Activated T-helper 1 cell treated with Interleukin-2 at 50 U/mL for 16 hours (primary cell): ENCODE results near the gene SLC38A8.

Experiments used
- DNase-seq: peaks from one replicate; pipeline ENCODE4 v3.0.0-alpha.2; 2020; ENCODE audit warnings: low read depth

SLC38A8 gene

DNA sequence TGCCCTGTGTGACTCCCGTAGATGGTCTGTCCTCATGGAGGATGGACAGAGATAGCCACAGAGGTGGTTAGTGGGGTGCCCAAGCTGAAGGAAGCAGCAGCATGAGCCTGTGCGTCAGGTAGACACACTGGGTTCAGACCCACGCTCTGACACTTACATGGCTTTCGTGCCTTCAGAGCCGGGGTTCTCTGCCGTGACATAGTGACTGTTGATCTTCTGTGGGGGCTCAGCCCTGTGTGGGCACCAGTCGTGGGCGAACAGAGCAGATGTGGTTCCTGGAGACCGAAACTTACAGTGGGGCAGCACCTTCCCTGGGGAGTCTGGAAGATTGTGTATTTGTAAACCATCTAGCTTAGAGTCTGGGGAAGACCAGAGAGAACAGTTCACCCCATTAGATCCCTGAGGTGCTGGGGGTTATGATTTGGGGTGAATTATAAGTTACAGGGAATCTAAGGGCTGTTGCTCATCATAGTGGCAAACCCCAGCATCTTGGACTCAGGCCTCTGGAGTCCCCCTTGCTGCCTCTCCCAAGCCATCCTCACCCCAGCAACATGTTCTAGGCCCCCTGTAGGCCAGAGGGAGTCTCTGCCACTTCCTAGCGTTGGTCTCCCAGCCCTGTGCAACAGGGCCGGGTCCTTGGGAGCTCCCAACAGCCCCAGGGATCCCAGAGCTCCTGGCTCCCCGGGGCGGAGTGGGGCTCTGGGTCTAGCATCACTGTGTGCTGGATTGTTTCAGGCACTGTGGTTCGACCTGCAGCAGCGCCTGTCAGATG lies 45.9 kb downstream of the SLC38A8 start:
- DNase-seq: no peak

DNA sequence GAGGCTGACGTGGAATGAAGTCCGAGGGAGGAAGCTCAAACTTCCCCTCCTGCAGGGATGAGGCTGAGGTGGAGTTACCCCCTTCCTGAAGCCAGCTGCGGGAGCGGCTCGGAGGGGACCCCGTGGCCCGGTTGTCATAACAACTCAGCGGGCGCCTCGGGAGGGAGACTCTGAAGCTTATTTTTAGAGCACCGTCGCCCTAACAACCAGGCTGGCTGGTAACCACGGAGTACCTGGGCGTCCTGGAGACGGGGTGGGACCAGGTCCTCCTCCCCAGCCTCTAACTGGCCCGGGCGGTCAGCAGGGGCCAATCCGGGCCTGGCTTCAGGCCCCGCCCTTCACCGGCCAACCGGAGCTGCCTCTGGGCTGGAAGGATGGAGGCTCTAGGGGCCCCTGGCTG lies 46.8 kb downstream of the SLC38A8 start:
- no peak for DNase-seq

DNA sequence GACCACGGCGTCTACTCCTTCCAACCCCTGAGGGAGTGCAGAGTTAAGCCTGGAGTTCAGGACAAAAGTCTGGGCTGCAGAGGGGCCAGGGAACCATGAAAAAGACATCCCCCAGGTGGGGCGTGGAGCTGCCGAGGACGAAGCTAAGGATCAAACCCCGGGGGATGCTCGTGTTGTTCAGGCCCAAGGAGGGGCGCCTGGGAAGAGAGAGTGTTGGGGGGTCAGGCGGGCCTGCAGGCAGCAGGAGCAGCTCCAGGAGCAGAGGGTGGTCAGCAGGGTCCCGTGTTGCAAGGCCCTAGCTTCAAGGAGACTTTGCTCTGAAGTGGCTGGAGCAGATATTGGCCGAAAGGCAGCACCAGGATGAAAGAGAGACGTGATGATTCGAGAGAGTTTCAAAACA lies 47.9 kb downstream of the SLC38A8 start:
- DNase-seq: no peak

DNA sequence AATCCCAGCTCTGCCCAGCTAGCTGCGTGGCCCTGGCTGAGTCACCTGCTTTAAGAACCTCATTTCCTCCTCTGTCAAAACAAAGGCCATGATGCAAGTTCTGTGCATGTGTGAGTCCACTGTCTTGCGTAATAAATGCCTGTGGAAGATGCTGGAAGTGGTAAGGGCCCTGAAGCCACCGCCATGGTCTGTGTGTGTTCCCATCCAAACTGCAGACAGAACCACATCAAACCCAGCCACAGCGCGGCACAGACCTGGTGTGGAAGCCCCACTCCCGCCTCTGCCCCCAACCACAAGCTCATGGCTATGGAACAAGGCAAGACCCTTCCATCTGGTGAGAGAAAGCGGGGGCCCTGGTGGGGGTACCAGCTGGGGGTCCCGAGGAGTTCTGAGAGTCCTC lies 48.5 kb downstream of the SLC38A8 start:
- DNase-seq: no peak

DNA sequence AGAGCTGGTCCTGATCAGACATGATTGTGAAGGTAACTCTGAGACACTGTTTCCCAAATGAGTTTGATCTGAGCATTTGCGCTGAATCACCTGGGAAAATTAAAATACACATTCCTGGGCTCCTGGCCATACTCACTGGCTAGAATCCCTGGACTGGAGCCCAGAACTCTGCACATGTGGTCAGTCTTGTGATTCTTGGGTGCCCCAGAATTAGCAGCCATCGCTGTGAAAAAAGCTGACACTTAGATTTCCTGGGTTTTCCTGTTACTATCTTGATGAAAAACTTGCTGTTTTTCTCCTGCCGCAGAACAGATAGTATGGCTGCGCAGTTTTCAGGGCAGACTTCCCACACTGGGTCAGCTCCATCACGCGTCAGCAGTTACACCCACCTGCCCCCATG lies 50.0 kb downstream of the SLC38A8 start:
- DNase-seq: no peak

DNA sequence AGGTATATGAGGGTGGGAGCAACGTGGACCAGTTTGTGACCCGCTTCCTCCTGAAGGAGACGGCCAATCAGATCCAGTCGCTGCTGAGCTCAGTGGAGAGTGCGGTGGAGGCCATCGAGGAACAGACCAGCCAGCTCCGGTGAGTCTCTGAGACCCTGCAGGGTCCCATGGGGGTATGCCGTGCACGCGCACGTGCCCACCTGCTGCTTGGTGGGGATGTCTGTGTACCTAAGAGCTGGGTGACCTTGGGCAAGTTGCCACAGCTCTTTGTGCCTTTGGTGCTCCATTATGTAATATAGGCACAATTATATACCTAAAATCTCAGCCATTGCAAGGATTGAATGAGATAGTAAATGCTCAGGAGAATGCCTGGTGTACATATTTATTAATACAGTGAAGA lies 52.1 kb downstream of the SLC38A8 start:
- DNase-seq: no peak

GRCh38 chr16:83989300-83989699 lies 53.3 kb downstream of the SLC38A8 start:
- DNase-seq: no peak

GRCh38 chr16:83983491-83983890 lies 59.1 kb downstream of the SLC38A8 start:
- DNase-seq: no peak

GRCh38 chr16:83981799-83982198 lies 60.8 kb downstream of the SLC38A8 start:
- no peak for DNase-seq

- no peak for DNase-seq
Observed at GRCh38 chr16:83980794-83981193, 61.8 kb downstream of the SLC38A8 start.

- no peak for DNase-seq
Observed at GRCh38 chr16:83979441-83979840, 63.2 kb downstream of the SLC38A8 start.

DNA sequence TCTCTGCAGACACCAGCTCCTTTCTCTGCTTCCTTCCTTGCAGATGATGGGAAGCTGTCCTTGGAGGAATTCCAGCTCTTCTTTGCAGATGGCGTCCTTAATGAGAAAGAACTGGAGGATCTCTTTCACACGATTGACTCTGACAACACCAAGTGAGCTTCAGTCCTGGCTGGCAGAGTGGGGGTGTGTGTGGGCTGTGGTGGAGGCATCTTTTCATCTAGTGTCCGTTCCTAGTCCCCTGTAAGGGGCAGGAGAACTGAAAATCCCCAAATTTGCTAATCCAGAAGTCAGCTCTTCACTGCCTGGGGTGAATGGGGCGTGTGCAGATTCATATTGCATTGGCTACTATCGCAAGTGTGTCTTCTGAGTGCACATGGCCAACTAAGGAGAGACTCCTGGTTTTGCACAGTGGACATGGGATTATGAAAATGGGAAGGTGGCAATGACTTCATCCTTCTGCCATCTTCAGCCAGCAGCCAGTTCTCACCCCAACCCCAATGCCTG lies 64.1 kb downstream of the SLC38A8 start:
- no peak for DNase-seq

GRCh38 chr16:83977056-83977815 lies 65.4 kb downstream of the SLC38A8 start:
- no peak for DNase-seq

DNA sequence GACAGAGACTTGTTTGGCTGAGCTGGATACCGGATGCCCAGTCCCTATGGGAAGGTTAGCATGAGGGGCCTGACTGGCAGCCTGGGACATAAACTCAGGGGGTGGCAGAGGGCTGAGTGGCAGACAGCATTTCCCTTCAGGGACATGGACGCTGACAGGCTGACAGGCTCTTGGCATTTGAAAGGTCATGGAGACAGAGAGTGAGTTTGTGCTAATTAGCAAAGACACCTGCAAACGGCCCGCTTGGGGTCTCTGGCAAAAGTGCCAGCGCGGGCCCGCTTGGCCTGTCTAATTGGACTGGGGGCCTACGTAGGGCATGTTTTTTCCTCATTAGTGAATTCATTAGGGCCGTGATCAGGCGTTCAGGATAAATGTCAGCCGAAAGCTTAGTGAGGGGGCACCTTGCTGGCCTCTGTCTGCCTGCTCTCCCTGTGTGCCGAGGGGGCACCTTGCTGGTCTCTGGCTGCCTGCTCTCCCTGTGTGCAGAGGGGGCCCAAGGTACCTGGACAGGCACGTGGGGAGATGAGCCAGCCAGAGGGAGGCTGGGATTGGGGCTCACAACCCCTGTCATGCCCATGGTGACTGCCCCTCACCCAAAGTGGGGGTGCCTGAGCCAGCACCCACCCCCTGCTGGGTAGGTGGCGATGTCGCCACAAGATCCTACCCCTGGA lies 66.9 kb downstream of the SLC38A8 start:
- no peak for DNase-seq

DNA sequence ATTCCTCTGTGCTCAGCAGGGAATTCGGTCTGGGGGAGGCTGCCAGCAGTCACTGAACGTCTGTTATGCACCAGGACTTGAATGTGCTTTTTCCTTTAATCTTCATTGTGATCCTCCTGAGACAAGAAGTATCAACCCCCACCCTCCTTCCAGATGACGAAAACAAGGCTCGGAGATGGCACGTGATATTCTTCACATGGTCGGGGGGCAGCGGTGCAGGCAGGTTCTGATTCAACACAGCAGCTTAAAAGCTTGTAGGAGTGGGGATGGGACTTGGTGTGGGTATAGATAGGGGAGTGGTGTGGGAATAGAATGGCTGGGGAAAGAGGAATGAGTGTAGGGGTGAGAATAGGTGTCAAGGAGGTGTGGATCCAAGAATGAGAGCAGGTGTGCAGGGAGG lies 68.1 kb downstream of the SLC38A8 start:
- no peak for DNase-seq

DNA sequence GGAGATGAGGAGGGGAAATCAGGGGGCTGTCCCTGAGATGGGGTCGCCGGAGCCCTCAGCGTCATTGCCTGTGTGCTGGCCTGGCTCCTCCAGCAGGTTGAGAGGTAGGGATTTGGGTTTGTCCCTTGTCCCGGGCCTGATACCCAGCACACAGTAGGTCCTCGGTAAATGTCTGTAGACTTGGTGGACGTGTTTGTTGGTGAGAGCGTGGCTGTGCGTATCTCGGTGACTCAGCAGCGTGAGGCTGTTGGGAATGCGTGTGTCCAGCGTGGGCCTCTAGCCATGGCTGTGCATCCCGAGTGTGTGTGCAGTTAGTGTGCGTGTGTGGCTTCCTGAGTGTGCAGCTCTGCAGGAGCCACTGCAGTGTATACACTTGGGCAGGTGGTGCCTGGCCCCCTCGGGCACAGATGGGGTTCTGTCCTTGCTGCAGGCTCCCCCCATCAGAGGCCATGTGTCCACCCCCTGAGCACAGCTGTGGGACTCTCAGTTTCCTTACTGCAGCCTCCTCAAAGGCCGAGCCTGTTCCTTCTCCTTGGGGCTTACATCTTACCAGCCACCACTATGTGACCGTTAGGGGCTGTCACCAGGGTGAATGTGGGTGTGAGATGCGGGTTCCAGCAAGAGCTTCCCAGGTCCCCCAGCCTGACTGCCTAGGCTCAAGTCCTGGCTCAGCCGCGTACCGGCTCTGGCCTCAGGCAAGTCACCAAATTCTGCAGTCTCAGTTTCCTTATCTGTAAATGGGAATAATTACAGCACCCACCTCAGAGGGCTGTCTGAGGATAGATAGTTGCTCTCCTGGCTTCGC lies 68.8 kb downstream of the SLC38A8 start:
- DNase-seq: no peak

DNA sequence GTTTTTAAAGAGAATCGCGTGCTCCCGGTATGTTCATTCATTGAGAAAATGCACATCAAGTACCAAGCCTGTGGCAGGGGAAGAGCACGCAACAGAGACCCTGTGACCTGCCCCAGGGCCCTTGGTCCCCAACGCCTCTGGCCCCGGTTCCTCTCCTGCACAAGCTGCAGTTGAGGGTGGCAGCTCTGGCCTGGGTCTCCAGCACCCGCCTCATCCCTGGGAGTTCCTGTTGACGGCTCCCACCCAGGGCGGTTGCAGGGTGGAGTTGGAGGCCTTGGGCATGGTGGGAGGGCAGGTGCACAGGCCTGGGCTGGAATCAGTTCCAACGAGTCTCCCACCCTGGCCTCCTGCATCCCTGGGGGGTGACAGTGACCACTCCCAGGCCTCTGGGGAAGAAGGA lies 69.5 kb downstream of the SLC38A8 start:
- DNase-seq: no peak

- no peak for DNase-seq
Observed at GRCh38 chr16:83972256-83973008, 70.2 kb downstream of the SLC38A8 start.

DNA sequence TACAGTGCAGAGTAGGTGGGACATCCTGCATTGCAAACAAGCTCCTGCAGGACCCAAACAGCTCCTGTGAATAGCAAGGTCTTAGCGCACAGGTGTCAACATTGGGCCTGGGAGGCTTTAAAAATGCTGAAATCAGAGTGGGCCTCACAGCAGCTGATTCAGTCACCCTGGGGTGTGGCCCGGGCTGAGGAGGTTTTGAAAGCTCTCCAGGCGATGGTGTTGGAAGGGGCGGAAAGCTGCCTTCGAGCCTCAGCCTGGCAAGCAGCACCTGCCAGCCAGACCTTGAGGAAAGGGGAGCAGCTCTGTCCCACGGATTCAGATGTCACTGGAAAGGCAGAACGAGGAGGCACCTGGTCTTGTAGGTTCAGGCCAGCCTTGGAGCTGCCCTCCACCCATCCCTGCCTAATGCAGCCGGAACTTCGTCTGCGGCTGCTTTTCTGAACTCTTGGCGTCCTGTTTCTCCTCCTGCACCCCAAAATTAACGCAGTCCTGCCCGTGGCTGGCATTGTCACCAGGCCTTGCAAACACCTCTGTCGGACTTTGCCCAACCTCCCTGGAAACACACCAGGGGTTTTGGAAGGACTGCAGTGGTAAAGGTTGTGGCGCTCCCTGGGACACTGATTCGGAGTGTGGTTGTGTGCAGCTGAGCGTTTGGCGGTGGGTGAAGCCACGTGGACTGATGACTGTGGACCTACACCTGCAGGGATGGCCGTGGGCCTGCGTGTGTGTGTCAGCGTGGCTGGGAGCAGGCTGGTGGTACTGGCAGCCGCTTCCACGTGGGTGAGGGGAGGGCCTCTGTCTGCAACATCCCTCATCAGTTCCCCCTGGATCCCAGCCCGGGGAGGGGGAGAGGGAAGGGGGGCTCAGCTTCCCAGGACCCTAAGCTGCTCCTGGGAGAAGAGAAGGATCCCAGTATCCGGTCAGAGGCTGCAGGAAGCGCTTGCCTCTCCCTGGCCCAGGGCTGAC lies 71.1 kb downstream of the SLC38A8 start:
- no peak for DNase-seq

DNA sequence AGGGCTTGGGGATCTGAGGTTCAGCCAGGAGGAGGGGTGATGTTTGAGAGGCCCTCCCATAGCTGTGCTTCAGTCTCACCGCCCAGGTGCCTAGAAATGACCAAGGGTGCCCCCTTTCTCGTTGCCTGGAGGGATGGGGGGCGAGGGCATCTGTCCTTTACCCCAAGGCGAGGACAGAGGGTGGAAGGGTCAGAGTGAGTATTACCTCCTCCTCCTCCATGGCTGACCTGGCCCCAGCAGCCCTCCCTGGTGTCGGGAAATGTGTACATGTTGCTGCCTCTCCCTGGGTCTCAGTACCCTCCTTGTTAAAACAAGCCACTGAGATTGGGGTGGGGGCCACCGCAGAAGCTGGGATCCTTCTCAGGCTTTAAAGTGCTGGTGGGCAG lies 72.2 kb downstream of the SLC38A8 start:
- DNase-seq: no peak
